KMS-11 (cell line): Measurements from ENCODE around the gene TNN.
A peak's percentile ranks its signal among the peaks of the same experiment; 100 is the strongest.

Source experiments
- H2AFZ ChIP-seq: fragments of 200-600 bp; sonication (generic); 2 replicates; pipeline ENCODE4 v1.6.1; 2016; ENCODE audit warnings: antibody characterized with exemption, mixed run types, low read depth
- H3K27ac ChIP-seq: fragments of 200-600 bp; sonication (generic); 2 replicates; pipeline ENCODE4 v1.6.1; 2016; ENCODE audit warnings: mild to moderate bottlenecking, mixed run types
- H3K27me3 ChIP-seq: fragments of 200-600 bp; sonication (generic); 2 replicates; pipeline ENCODE4 v1.6.1; 2017; ENCODE audit warnings: mild to moderate bottlenecking, low read depth, mixed run types, moderate library complexity; ENCODE audit not compliant: insufficient read depth
- H3K36me3 ChIP-seq: fragments of 200-600 bp; sonication (generic); 2 replicates; pipeline ENCODE4 v1.6.1; 2017; ENCODE audit warnings: mild to moderate bottlenecking, mixed run types; ENCODE audit not compliant: insufficient read depth
- H3K4me1 ChIP-seq: fragments of 200-600 bp; sonication (generic); 2 replicates; pipeline ENCODE4 v1.6.1; 2016; ENCODE audit warnings: mild to moderate bottlenecking, low read depth, mixed run types; ENCODE audit not compliant: poor library complexity, severe bottlenecking
- H3K4me2 ChIP-seq: fragments of 200-600 bp; sonication (generic); 2 replicates; pipeline ENCODE4 v1.7.0; 2016; ENCODE audit warnings: mild to moderate bottlenecking, mixed run types
- H3K4me3 ChIP-seq: fragments of 200-600 bp; sonication (generic); IDR thresholded peaks from 2 replicates; pipeline ENCODE4 v1.6.1; 2017; ENCODE audit warnings: low read depth, low read length, mixed read lengths; ENCODE audit not compliant: insufficient read depth
- H3K79me2 ChIP-seq: fragments of 200-600 bp; sonication (generic); 2 replicates; pipeline ENCODE4 v1.6.1; 2016; ENCODE audit warnings: low read depth, mixed run types; ENCODE audit not compliant: insufficient read depth
- H3K9ac ChIP-seq: fragments of 200-600 bp; sonication (generic); 2 replicates; pipeline ENCODE4 v1.6.1; 2016; ENCODE audit warnings: mild to moderate bottlenecking, mixed run types
- H4K20me1 ChIP-seq: fragments of 200-600 bp; sonication (generic); 2 replicates; pipeline ENCODE4 v1.6.1; 2016; ENCODE audit warnings: mild to moderate bottlenecking, mixed run types; ENCODE audit not compliant: insufficient read depth
- TF ChIP-seq, protein P1 (sequence below): fragments of 200-600 bp; sonication (generic); conservative IDR thresholded peaks from 2 replicates; pipeline ENCODE4 v1.6.1; 2017; ENCODE audit warnings: low read depth, mild to moderate bottlenecking, antibody characterized with exemption, low read length, moderate library complexity, mixed read lengths

TNN gene

DNA sequence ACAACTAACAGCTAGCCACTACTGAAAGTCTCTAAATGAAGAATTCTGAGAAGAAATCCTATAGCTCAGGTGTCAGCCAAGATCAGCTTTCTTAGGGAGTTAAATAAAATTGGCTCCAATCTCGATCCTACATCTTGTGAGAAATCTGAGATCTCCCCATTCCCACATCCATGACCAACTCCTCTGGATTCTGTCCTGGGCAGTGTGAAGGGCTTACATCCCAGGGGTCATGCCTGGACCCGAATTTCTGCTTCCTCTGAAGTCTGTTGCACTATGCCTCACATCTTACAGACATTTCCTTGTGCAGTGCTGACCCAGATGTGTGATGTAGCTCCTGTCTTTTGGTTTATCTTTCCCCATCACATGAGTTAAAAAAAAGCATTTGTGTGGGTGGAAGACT is 4.8 kb upstream of the TNN start:
- H3K4me1 ChIP-seq: no peaks in the 10 kb centered on the region
- H3K4me2 ChIP-seq: no peak overlapping the region

GRCh38 chr1:175070818-175071217 is 3.2 kb downstream of the TNN start:
- Histone ChIP-seq H3K27ac (no peak overlapping the region), H2AFZ (no peak overlapping the region), H3K4me1 (peaks cover 10% of the 10 kb centered on the region), H3K9ac (no peak overlapping the region), H3K79me2 (no peaks in the 10 kb centered on the region), H3K4me3 (no peak overlapping the region), H3K27me3 (no peaks in the 10 kb centered on the region), H3K36me3 (no peaks in the 10 kb centered on the region), H3K4me2 (no peak overlapping the region), H4K20me1 (no peaks in the 10 kb centered on the region)
- TF ChIP-seq, protein P1, sequence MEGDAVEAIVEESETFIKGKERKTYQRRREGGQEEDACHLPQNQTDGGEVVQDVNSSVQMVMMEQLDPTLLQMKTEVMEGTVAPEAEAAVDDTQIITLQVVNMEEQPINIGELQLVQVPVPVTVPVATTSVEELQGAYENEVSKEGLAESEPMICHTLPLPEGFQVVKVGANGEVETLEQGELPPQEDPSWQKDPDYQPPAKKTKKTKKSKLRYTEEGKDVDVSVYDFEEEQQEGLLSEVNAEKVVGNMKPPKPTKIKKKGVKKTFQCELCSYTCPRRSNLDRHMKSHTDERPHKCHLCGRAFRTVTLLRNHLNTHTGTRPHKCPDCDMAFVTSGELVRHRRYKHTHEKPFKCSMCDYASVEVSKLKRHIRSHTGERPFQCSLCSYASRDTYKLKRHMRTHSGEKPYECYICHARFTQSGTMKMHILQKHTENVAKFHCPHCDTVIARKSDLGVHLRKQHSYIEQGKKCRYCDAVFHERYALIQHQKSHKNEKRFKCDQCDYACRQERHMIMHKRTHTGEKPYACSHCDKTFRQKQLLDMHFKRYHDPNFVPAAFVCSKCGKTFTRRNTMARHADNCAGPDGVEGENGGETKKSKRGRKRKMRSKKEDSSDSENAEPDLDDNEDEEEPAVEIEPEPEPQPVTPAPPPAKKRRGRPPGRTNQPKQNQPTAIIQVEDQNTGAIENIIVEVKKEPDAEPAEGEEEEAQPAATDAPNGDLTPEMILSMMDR: no peak

More for the DNA sequence above, 4.8 kb upstream of the TNN start:
- TF ChIP-seq, protein P1: no peak
- Histone ChIP-seq H3K9ac (no peak overlapping the region), H2AFZ (no peak overlapping the region), H3K27ac (no peak overlapping the region), H3K36me3 (no peaks in the 10 kb centered on the region), H3K79me2 (no peaks in the 10 kb centered on the region), H4K20me1 (no peaks in the 10 kb centered on the region), H3K27me3 (no peaks in the 10 kb centered on the region), H3K4me3 (no peak overlapping the region)

GRCh38 chr1:175071276-175071943 is 3.8 kb downstream of the TNN start:
- Histone ChIP-seq H3K27me3 (no peaks in the 10 kb centered on the region), H3K4me3 (no peak overlapping the region), H4K20me1 (no peaks in the 10 kb centered on the region), H3K79me2 (no peaks in the 10 kb centered on the region), H3K36me3 (no peaks in the 10 kb centered on the region), H3K9ac (no peak overlapping the region), H2AFZ (no peak overlapping the region), H3K27ac (no peak overlapping the region), H3K4me2 (no peak overlapping the region), H3K4me1 (peaks cover 10% of the 10 kb centered on the region)
- TF ChIP-seq, protein P1: no peak

DNA sequence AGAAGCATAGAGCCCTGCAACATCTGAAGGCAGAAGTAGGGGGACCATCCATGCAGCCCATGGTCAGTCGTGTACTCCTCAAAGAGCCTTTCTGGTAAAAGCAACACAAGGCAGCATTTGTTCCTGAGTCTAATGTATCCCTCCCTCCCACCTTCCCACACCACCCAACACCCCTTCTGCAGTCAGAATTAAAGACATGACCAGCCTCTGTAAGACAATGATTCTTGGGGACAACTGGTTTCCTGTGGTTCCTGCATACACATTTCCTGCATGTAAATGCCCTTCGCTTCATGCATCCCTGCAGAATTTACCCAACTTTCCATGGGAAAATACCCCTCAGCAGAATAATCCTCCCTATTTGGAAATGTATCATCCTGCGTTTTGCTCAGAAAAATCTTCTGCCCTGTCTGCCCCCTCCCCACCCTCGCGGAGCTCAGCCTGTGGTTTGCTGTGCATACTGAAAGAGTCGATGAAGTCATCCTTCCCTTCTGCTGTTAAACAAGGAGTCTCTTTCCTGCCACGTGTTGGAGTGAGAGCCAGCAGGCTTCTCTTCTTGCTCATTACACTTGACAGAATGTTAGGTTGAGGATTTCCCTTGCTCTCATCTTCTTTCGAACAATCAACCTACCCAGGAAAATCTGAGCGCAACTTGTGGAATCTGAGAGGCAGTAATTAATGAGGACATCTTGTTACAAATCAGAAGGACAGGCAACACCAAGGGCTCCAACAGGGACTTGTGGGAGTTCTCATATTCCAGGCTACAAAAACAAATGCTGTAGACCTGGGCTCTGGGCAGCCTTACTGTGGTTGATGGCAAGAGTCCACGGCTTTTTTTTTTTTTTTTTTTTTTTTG is 4.7 kb downstream of the TNN start:
- Histone ChIP-seq H2AFZ (peak overlapping the region; percentile 45; the same call in 1 of the 2 replicates), H3K27me3 (no peaks in the 10 kb centered on the region), H3K27ac (no peak overlapping the region), H3K9ac (no peak overlapping the region), H4K20me1 (no peaks in the 10 kb centered on the region), H3K4me2 (peak overlapping the region; percentile 12), H3K4me3 (no peak overlapping the region), H3K79me2 (no peaks in the 10 kb centered on the region), H3K4me1 (peaks cover 10% of the 10 kb centered on the region), H3K36me3 (no peaks in the 10 kb centered on the region)
- TF ChIP-seq, protein P1: no peak
